HUES48 (cell line): Measurements from ENCODE around the gene FOXE1.

Source experiments
- H3K27ac ChIP-seq: one replicate; pipeline ENCODE4 v1.7.0; 2013; ENCODE audit warnings: low read depth, low read length, inconsistent platforms
- H3K27me3 ChIP-seq: 2 replicates; pipeline ENCODE4 v1.6.1; 2013; ENCODE audit warnings: mild to moderate bottlenecking, low read length; ENCODE audit not compliant: control insufficient read depth, insufficient read depth
- H3K36me3 ChIP-seq: 2 replicates; pipeline ENCODE4 v1.6.1; 2013; ENCODE audit warnings: low read length; ENCODE audit not compliant: control insufficient read depth, insufficient read depth
- H3K4me1 ChIP-seq: 2 replicates; pipeline ENCODE4 v1.6.1; 2013; ENCODE audit warnings: mild to moderate bottlenecking, low read length; ENCODE audit not compliant: control insufficient read depth, insufficient read depth
- H3K4me3 ChIP-seq: 2 replicates; pipeline ENCODE4 v1.5.1; 2013; ENCODE audit warnings: mild to moderate bottlenecking, low read depth, low read length
- H3K9ac ChIP-seq: 2 replicates; pipeline ENCODE4 v1.6.1; 2013; ENCODE audit warnings: mild to moderate bottlenecking, low read depth, low read length, moderate library complexity
- H3K9me3 ChIP-seq: 2 replicates; pipeline ENCODE4 v1.6.1; 2013; ENCODE audit warnings: low read length; ENCODE audit not compliant: control insufficient read depth, insufficient read depth

Gene FOXE1

DNA sequence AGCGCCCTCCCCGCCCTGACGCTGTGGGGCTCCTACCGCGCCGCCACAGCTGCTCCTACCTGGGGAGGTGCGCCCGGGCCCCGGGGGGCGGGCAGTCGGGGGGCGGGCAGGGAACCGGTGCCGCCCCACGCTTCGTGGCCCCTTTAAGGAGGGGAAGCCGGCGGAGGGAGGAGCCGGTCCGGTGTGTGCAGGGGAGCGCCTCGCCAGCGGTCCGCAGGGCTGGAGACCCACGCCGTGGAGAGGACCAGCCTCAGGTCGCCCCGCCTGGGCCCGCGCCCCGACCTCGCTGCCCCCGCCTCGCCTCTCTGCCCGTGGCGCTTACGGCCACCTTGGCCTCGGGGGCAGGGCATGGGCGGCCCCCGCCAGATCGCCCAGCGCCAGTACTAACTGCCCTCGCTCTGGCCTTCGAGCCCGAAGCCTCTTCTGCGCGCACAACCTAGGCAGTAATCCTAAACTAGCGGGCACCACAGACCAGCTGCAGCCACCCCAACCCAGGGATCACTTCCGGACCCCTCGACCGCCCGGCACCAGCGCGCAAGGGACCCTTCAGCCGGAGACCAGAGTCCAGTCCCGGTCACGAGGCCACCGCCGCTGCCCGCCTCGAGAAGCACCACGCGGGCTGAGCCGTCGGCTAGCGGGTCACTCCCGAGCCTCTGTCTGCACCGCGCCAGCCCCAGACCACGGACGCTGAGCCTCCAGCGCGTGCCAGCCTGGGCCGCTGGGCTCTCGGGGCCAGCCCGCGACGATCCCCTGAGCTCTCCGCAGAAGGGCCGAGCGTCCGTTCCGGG lies at the start of gene FOXE1:
Gene FOXE1 (plus strand): TSS at position 171 of the 788 bp plus-strand sequence. CDS start 689 bp downstream, outside the sequence.
- Histone ChIP-seq H3K36me3 (no peaks in the 10 kb centered on the region), H3K4me3 (peak within 1 kb of the TSS; percentile 54), H3K4me1 (peaks cover 31% of the 10 kb centered on the region), H3K9ac (no peak within 1 kb of the TSS), H3K9me3 (no peaks in the 10 kb centered on the region), H3K27ac (no peak within 1 kb of the TSS), H3K27me3 (peaks cover 100% of the 10 kb centered on the region)

DNA sequence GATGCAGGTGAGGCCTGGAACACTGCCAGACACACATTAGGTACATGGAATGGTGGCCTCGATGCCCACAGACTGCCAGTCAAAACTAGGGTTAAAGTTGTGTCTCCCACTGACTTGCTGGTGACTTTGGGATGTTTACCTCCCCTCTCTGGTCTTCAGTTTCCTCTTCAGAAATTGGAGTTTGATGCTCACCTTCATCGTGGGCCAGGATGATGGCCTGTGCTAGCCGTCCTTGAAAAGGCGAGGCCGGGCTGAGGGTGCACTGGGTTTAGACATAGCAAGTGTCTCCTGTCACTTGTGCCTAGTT lies 49.0 kb upstream of the FOXE1 start:
- Histone ChIP-seq H3K9ac (peak overlapping the region; percentile 49; the same call in 1 of the 2 replicates), H3K4me3 (peak overlapping the region; percentile 75), H3K27me3 (peaks cover 25% of the 10 kb centered on the region), H3K36me3 (no peaks in the 10 kb centered on the region), H3K4me1 (peaks cover 13% of the 10 kb centered on the region), H3K27ac (no peak overlapping the region), H3K9me3 (no peaks in the 10 kb centered on the region)

DNA sequence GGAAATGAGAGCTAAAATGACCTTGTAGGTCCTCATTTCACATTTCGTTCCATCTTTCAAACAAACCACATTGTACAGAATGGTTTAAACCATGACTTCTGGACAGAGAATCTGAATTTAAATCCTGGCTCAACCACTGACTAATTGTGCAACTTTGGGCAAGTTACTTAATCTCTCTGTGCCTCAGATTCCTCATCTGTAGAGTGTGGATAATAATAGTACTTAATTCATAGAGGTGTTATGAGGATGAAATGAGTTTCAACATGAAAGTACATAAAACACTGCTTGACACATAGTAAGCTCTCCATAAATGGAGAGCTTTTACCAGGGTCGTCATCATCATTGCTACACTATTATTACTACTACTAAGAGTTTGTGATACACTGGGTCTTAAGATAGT lies 46.3 kb upstream of the FOXE1 start:
- H3K27ac ChIP-seq: no peak overlapping the region

DNA sequence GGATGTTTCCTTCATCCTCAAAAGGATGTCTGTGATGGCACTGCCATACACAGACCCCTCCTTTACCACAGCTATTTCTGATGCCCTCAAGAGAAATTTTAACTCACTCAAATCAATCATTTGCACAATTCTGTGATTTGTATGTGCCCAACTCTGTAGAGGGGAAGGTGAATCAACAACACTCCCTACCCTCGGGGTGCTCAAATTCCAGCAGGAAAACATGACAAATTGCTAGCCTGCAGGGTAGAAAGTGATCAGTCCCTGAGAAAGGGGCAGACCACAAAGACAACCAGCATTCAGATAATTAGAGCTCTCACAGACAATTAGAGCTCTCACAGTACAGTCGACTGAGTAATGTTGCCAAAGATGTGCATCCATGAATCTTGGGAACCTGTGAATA lies 45.3 kb upstream of the FOXE1 start:
- no peaks in the 10 kb centered on the region for H3K9me3 ChIP-seq
- H3K27ac ChIP-seq: no peak overlapping the region
- H3K27me3 ChIP-seq: peaks cover 25% of the 10 kb centered on the region
- peaks cover 26% of the 10 kb centered on the region for H3K4me1 ChIP-seq
- H3K4me3 ChIP-seq: no peak overlapping the region
- no peak overlapping the region for H3K9ac ChIP-seq
- no peaks in the 10 kb centered on the region for H3K36me3 ChIP-seq

More for the DNA sequence above, 46.3 kb upstream of the FOXE1 start:
- Histone ChIP-seq H3K9me3 (no peaks in the 10 kb centered on the region), H3K4me3 (no peak overlapping the region), H3K9ac (no peak overlapping the region), H3K4me1 (peaks cover 26% of the 10 kb centered on the region), H3K36me3 (no peaks in the 10 kb centered on the region), H3K27me3 (peaks cover 25% of the 10 kb centered on the region)

DNA sequence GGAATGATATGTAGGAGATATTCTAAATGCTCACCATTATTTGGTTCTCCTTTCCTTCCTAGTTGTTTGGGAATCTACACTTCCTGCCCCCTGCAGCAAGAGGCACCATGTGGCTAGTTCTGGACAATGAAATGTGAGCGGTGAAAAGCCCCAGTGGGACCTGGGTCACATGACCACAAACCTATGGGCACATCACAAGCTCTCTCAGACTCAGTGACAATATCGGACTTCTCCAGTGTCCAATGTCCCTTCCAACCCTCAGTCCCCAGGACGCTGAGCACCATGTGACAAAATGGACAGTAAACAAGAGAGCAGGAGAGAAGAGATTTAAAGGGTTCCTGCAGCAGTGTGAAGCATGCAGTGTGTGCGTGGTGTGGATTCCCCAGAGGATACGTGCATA lies 44.6 kb upstream of the FOXE1 start:
- H3K27me3 ChIP-seq: peaks cover 25% of the 10 kb centered on the region
- H3K4me3 ChIP-seq: no peak overlapping the region
- no peaks in the 10 kb centered on the region for H3K9me3 ChIP-seq
- no peaks in the 10 kb centered on the region for H3K36me3 ChIP-seq
- H3K9ac ChIP-seq: no peak overlapping the region
- H3K4me1 ChIP-seq: peaks cover 26% of the 10 kb centered on the region
- H3K27ac ChIP-seq: no peak overlapping the region

DNA sequence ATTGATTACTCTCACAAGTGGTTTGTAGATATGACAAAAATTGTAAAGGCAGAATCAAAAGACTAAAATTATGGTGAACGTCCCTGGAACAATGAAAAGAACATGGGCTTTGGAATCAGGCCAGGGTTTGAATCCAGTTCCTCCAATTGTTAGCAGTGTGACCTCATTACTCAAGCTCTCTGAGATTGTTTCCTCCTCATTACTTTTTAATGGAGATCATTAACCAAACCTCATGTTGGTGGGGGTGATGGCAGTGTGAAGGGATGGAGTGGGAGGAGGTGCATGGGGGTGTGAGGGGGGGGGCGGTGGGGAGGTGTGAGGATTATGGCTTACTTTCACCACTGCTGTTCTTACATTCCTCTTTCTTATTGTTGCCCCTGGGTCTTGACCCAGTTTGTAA lies 44.1 kb upstream of the FOXE1 start:
- peaks cover 23% of the 10 kb centered on the region for H3K27me3 ChIP-seq
- no peaks in the 10 kb centered on the region for H3K9me3 ChIP-seq
- H3K36me3 ChIP-seq: no peaks in the 10 kb centered on the region
- no peak overlapping the region for H3K4me3 ChIP-seq
- no peak overlapping the region for H3K9ac ChIP-seq
- H3K27ac ChIP-seq: peak overlapping the region; percentile 81
- peaks cover 25% of the 10 kb centered on the region for H3K4me1 ChIP-seq

DNA sequence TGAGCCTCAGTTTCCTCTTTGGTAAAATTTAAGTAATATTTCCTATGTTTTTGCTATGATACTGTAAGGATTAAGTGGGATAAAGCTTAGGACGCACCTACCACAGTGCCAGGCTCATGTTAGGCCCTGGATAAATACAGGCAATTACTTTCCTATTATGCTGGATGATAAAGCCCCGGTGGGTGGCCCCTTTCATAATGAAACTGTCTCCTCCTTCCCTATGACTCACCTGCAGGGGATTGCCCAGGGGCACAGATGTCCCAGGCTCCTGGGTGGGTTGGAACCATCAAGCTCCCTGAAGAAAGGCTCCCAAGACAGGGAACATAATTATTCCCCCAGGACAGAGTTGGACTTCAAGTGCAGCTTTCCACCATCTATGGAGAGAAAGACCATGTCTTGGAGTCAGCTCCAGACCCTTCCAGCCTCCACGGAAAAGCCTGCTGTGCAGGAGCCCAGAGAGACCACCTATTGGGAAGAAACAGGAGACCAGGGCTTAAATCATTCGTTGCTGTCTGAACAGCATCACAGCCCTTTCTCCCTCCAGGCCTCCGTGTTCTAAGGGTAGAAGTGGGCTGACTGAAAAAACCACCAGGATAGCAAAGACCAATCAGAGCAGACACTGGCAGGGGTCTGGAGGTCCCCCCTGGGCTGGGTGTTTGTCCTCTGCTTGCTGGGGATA lies 43.2 kb upstream of the FOXE1 start:
- H3K27me3 ChIP-seq: peaks cover 16% of the 10 kb centered on the region; the same call in 1 of the 2 replicates
- no peaks in the 10 kb centered on the region for H3K36me3 ChIP-seq
- H3K9me3 ChIP-seq: no peaks in the 10 kb centered on the region
- H3K27ac ChIP-seq: peak overlapping the region; percentile 81
- H3K4me1 ChIP-seq: peaks cover 23% of the 10 kb centered on the region
- H3K4me3 ChIP-seq: no peak overlapping the region; the same call in 1 of the 2 replicates
- no peak overlapping the region for H3K9ac ChIP-seq

DNA sequence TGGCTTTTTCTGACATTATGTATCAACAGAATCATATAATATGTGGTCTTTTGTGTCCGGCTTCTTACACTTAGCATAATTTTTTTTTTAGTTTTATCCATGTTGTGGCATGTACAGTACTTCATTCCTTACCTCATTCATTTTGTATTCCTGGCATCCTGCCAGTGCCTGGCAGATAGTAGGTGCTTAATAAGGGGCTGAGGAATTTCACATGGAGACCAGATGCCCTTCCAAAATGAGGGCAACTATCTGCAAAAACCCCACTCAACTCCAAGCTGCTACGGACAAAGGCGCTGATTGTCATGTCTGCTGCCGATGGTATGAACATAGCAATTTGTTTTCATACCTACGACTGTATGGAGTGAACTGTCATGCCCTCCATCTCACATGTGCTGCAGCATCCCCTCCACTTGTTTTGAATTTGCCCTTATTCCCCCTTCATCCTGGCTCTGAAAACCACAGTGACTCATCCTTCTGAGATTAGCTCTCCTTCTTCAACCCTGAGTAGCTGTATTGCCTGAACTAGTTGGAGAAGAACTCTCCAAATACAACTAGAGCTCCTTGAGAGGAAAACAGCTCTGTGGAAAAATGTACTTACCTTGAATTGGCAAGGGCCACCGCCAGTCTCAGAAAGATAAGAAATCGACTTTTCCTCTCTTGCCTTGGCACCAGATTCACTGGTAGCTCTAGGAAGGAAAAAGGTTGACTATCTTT lies 41.3 kb upstream of the FOXE1 start:
- Histone ChIP-seq H3K4me3 (no peak overlapping the region), H3K27me3 (peaks cover 9% of the 10 kb centered on the region; the same call in 1 of the 2 replicates), H3K27ac (no peak overlapping the region), H3K9ac (no peak overlapping the region), H3K4me1 (peaks cover 23% of the 10 kb centered on the region), H3K36me3 (no peaks in the 10 kb centered on the region), H3K9me3 (no peaks in the 10 kb centered on the region)

DNA sequence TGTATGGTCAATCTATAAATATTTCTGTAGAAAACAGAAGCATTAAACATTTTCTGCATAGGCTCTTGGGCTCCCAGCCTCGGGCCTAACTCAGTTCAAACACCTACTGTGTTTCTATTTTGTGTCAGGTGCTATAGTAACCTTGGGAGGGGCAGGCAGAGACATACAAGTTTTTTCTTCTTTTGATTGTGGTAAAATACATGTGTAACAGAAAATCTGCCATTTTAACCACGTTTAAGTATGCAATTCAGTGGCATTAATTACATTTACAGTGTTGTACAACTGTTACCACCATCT lies 40.8 kb upstream of the FOXE1 start:
- no peaks in the 10 kb centered on the region for H3K9me3 ChIP-seq
- H3K27me3 ChIP-seq: peaks cover 6% of the 10 kb centered on the region; the same call in 1 of the 2 replicates
- no peak overlapping the region for H3K4me3 ChIP-seq
- H3K36me3 ChIP-seq: no peaks in the 10 kb centered on the region
- H3K27ac ChIP-seq: no peak overlapping the region
- peaks cover 23% of the 10 kb centered on the region for H3K4me1 ChIP-seq
- H3K9ac ChIP-seq: no peak overlapping the region

DNA sequence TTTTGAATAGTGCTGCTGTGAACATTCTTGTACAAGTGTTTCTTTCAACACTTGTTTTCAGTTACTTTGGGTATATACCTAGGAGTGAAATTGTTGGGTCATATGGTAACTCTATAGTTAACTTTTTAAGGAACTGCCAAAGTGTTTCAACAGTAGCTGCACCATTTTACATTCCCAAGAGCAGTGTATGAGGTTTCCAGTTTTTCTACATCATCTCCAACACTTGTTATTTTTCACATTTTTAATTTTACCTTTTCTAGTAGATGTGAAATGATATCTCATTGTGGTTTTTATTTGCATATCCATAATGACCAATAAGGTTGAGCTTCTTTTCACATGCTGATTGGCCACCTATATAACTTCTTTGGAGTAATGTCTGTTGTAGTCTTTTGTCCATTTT lies 40.0 kb upstream of the FOXE1 start:
- H3K27ac ChIP-seq: no peak overlapping the region
- no peak overlapping the region for H3K9ac ChIP-seq
- H3K9me3 ChIP-seq: no peaks in the 10 kb centered on the region
- H3K27me3 ChIP-seq: 0 out of 2 replicates have a peak, but pooled peaks cover 3% of the 10 kb centered on the region
- no peak overlapping the region for H3K4me3 ChIP-seq
- H3K4me1 ChIP-seq: peaks cover 18% of the 10 kb centered on the region
- H3K36me3 ChIP-seq: no peaks in the 10 kb centered on the region

DNA sequence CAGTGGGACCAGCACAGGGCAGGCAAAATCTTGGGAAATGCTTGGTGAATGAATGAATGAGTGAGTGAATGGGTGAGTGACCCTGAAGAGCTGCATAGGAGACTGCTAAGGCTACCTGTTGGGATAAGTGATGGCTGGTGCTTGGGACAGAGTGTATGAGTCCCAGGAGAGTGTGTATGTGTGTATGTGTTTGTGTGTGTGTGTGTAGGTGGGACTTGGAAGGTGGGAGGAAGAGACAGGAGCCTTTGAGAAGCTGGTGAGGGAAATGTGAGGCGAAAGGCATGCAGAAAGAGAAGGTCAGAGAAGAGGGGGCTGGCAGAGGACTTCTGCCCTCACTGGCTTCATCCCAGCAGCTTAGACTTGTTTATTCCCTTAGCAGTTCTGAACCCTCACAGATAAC lies 33.3 kb upstream of the FOXE1 start:
- Histone ChIP-seq H3K9me3 (no peaks in the 10 kb centered on the region), H3K27me3 (peaks cover 11% of the 10 kb centered on the region; the same call in 1 of the 2 replicates), H3K36me3 (no peaks in the 10 kb centered on the region), H3K27ac (no peak overlapping the region), H3K4me3 (no peak overlapping the region), H3K9ac (no peak overlapping the region), H3K4me1 (no peaks in the 10 kb centered on the region)
